ENCODE data around the gene MYOM1.
"Not testable (repeated sequence)": the region's sequence is repeated elsewhere in the genome, so short reads cannot be mapped to it uniquely, and the experiment has no call there.

MYOM1 gene

DNA sequence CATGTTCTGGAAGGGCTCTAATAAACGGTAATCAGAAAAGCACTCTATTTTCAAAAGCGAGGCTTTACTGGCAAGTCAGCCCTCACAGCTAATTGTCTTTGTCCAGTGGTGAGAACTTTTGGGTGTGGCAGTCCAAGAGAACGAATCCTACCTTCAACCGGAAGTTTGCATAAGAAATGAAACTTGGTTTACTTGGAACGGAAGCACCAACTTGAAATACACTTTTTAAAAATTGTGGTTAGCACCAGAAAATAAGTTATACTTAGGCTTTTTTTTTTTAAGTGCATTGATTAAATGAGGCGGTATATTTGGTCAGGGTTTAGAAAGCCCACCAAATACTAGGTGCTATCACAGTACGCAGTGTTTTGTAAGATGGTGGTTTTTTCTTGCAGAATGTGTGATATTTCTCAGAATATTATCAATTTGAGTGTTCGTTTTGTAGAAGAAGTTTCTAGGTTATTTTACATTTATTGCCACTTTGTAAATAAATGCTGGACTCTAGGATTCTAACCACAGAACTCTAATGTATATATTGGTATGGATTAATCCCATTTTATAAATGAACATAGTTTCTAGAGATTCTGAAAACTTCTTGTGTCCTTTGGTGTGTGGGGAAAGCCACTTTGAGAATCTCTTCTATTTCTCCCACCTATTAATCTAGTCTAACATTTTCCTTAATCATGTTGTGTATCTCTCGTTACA, 29.0 kb upstream of the MYOM1 start:
- DNase-seq (ENCODE audit: low spot score), result no peak

DNA sequence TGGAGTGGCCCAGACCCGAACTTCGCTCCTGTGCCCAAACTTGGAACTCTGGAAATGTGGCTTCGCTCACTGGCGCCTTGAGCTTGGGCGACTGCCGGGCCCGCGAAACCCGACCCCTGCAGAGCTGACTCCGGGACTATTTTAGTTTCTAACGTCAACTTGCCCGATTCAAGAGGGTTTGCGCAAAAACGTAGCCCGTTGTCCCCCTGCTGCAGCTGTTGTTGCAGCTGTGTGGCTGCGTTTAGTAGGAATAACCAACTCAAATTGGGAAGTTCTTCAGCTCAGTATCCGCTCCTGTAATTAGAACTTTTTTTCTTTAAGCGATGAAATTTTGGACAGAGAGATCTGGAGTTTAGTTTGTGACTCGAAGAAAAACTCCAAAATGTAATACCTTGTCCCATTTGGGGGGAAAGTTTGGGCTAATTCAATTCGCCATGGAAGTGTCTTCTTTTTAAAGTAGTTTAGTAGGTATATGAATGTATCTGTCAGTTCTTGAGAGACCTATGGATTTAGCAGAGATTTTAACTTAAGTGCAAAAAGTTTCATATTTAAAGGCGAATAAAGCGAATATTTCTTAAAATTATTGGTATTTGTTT, 28.4 kb upstream of the MYOM1 start:
- peak; percentile 22 for DNase-seq (ENCODE audit: low spot score)

- DNase-seq (ENCODE audit: low spot score), result peak; percentile 97
Measured at GRCh38 chr18:3247240-3248061, 27.7 kb upstream of the MYOM1 start, which contains the start of gene MYL12A. TSS of gene MYL12A (plus strand) at chr18:3247801. CDS start at chr18:3253248, 5,447 bp downstream.

DNA sequence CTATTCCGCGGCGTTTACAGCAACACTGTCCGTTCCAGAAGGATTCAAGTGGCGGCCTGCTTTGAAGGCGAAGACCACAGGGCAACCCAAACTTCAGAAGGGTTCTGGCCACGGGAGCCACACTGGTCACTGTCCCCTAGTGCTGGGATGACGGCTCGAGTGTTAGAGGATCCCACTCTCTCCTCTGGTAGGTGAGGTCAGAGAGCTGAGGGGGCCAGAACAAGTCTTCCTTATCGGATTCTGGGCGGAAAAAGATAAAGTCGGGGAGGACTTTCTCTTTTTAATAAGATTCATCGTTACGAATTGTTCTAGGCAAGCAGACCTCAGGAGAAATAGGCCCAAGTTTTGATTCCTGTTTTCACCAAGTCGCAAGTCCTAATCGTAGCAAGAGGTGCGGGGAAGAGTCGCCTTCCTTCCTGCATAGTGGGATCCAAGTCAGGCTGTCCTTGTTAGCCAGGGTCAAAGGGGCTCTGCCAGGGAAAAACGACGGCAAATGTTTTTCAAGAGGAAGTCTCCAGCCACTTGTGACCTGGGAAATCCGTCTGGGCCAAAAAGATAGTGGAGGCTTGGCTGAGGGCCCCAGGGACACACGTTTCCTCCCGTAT, 27.0 kb upstream of the MYOM1 start:
- peak; percentile 19 for DNase-seq (ENCODE audit: low spot score)

DNA sequence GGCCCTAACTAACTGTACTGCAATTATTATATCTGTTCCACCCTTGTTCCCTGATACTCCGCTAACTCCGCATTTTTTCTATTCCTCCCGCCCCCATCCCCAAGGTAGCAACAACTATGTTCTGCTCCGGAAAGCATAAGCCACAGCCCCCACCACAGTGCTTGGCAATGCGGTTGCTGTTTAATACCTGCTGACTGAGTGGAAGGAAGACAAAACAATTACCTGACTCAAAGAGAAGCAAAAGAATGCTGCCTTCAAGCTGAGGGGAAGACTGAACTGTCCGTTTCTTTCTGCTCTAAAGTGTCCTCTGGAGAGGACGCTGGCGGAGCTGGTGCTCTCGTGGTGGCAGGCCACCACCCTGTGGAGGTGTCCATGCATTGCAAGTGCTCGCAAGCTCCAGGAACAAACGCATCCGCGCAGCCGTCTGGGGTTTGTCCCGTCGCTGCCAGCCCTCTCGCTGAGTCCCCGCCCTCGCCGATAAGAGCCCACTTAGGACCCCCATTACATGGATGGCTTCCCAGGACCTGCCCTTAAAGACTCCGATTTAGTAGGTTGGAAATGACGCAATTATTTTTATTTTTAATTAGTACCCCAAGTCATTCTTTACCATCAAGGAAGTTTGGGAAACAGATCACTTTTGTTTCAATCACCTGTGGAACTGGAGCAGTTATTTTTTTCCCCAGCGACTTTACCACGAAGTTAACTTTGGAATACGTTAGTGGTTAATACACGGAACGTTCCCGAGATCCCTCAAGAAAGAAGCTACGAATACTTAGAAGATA, 26.3 kb upstream of the MYOM1 start:
- peak; percentile 88 for DNase-seq (ENCODE audit: low spot score)

- no peak for DNase-seq (ENCODE audit: low spot score)
Measured at GRCh38 chr18:3245185-3245564, 25.4 kb upstream of the MYOM1 start.

DNA sequence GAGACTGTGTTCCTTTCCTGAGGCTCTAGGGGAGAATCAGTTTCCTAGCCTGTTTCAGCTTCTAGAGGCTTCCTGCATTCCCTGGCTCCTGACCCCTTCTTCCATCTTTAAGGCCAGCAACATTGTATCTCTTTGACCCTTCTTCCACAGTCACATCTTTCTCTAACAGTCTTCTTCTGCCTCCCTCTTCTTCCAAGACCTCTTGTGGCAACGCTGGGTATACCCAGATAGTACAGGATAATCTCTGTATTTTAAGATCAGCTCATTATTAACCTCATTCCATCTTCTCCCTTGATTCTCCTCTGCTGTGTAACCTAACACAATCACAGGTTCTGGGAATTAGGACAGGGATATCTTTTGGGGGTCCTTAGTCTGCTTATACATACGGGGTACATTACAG, 19.0 kb upstream of the MYOM1 start:
- DNase-seq (ENCODE audit: low spot score), result no peak

DNA sequence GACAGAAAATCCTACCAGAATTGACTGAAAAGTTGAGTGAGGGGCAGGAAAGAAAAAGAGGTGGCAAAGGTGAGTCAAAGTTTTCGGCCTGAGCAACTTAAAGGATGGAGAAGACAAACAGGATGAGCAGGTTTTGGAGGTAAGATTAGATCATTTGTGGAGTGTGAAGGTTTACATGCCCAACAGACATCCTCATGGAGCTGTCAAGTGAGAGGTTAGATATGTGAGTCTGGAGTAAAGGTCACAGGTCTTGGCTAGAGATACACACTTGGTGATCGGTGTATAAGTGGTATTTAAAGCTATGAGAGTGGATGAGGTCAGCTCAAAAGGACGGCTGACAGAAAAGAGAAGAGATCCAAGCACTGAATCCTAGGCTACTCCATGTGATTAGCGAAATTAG, 16.7 kb upstream of the MYOM1 start:
- DNase-seq (ENCODE audit: low spot score), result no peak

- no peak for DNase-seq (ENCODE audit: low spot score)
Measured at GRCh38 chr18:3235846-3236245, 16.1 kb upstream of the MYOM1 start.

DNA sequence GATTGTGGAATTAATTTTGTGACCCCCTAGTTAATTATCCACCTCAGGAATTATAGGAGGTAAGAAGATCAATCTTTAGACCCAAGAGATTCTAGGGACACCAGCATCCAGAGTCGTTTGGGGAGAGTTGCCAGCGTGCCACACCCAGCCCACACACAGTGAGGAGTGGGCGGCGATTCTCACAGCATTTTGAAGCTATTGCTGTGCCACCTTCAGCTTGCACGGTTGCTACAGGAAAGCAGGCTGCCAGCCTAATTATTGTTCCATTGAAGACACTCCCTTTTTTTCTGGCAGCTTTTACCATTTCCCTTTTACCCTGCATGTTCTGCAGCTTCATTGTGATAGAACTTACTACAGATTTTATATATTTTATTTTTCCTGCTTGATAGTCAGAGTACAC, 14.7 kb upstream of the MYOM1 start:
- DNase-seq (ENCODE audit: low spot score), result no peak

DNA sequence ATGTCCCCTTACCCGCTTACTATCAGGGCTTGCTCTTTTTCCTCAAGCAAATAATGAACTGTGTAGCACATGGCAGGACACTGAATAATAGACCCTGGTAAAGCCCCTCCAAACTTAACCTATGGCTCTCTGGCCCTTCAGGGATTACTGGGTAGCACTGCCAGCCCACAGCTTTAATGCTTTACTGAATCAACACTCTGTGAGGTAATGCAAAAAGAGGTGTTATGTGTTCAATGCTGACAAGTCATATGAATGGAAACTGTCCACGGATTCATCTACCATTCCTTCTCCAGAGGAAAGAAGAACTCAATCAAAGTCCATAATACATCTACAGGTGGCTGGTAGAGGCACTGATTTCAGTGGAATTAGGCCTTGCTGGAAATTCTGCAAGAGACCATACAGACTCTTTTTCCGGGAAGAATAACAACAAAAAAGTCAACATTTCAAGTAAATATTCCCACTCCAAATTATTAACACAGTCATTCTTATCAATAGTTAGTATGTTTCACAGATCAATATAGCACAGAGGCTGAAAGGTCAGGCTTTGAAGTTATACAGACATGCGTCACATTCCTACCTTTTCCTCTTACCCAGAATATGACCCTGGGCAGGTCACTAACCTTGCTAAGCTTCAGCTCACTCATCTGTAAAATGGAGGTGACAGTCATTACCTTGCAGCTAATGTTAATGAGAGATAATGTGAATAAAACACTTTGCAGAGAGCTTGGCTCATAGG, 13.8 kb upstream of the MYOM1 start:
- no peak for DNase-seq (ENCODE audit: low spot score)

DNA sequence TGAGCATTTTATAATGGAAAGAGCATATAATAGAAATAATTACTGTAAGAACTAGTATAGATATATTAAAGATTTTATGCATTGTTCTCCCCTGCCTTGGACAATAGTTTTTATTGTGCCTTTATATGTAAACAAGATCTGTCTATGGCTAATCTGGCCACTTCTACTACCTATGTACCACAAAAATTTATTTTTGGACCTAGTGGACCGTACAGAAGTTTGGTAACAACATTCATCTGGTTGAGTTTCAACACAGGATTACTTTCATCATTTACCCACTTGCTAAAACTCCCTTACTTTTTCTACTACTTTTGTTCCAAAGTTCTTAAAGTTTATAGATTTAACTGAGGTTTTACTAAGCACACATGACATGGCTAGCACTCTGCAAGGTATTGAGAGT, 13.2 kb upstream of the MYOM1 start:
- no peak for DNase-seq (ENCODE audit: low spot score)

- DNase-seq (ENCODE audit: low spot score), result no peak
Measured at GRCh38 chr18:3230401-3231334, 10.9 kb upstream of the MYOM1 start.

- no peak for DNase-seq (ENCODE audit: low spot score)
Measured at GRCh38 chr18:3226048-3226447, 6.3 kb upstream of the MYOM1 start.

GRCh38 chr18:3225588-3225987, 5.8 kb upstream of the MYOM1 start:
- DNase-seq (ENCODE audit: low spot score), result no peak

DNA sequence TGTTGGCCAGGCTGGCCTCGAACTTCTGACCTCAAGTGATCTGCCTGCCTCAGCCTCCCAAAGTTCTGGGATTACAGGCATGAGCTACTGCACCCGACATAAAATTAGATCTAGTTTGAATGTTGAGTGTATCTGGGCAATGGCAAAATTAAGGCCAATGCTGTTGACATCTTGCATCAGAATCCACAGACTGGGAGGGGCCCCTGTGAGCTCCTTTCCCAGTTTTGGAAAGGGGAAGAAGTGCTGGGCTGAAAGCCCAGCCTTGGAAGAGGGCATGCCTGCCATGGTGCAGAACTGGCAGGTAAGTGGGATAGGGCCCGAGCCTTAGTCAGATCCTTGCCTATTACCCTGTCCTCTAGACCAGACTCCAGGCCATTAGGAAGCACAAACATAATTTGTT, 4.5 kb upstream of the MYOM1 start:
- no peak for DNase-seq (ENCODE audit: low spot score)

DNA sequence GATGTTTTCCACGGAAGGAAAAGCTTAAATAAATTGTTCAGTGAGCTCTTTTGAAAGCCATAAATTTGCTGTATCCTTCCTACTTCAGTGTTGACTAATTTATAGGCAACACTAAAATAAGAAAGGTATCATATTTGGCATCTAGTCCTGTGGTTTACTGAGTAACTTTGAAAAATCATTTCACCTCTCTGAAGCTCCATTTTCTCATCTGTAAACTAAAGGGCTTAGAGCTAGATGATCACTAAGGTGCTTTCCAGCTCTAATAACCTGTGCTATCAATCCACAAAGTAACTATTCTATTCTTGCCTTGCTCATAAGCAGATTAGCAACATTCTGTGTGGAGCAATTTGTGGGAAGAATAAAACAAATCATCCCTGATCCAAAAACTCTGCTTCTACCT, 3.6 kb upstream of the MYOM1 start:
- DNase-seq (ENCODE audit: low spot score), result no peak

DNA sequence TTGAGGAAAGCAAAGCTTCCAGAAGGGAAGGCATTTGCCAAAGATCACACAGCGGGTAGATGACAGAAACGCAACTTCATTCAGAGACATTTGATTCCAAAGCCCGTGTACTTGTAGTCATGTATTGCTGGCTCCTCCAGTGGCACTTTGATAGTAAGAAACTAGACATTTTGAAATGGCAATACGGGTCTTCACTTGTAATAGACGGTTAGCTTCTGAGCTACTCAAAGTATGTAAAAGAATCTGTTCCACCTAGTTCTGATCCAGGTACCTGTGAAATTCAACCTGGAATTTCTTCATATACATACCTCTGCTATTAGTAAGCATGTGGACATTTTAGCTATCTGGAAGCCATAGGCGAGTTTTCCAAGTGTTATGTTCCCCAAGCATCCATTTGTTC, 1.7 kb upstream of the MYOM1 start:
- DNase-seq (ENCODE audit: low spot score), result no peak

- not testable (repeated sequence) for DNase-seq (ENCODE audit: low spot score)
Measured at GRCh38 chr18:3220868-3221267, 1.1 kb upstream of the MYOM1 start.

DNA sequence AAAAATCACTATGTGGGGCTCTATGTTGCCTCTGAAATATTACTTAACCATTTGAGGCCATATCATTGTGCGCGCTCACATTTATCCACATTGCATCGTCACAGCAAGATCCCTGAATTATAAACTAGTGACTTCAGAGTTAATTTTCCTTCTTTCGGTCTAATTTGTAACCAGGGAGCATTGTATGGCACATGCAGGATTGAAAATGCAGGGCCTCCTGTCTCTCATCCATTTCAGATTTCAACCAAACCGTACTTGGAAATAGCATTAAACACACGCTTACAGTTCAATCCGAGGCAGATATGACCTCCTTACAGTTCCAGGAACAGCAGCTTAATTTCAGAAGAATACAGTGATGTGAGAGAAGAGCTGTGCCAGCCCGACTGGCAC, 532 bp downstream of the MYOM1 start:
- DNase-seq (ENCODE audit: low spot score), result no peak
